ENCODE results near the gene FAH.

GRCh38 chr15:80233581-80233980 lies 80.8 kb downstream of the FAH start:
- no peak for TF ChIP-seq OSR1 (CRISPR knock-in tag; IDR thresholded peaks at IDR 0.05)
- TF ChIP-seq, protein P1, sequence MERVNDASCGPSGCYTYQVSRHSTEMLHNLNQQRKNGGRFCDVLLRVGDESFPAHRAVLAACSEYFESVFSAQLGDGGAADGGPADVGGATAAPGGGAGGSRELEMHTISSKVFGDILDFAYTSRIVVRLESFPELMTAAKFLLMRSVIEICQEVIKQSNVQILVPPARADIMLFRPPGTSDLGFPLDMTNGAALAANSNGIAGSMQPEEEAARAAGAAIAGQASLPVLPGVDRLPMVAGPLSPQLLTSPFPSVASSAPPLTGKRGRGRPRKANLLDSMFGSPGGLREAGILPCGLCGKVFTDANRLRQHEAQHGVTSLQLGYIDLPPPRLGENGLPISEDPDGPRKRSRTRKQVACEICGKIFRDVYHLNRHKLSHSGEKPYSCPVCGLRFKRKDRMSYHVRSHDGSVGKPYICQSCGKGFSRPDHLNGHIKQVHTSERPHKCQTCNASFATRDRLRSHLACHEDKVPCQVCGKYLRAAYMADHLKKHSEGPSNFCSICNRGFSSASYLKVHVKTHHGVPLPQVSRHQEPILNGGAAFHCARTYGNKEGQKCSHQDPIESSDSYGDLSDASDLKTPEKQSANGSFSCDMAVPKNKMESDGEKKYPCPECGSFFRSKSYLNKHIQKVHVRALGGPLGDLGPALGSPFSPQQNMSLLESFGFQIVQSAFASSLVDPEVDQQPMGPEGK (CRISPR knock-in tag; IDR thresholded peaks at IDR 0.05; ENCODE audit: borderline replicate concordance), result no peak
- TF ChIP-seq ARNTL (CRISPR knock-in tag; IDR thresholded peaks at IDR 0.05; ENCODE audit: borderline replicate concordance, low read depth), result no peak
- TF ChIP-seq RARB (CRISPR knock-in tag; IDR thresholded peaks at IDR 0.05), result no peak
- TF ChIP-seq ZNF70 (CRISPR knock-in tag; IDR thresholded peaks at IDR 0.05), result no peak
- TF ChIP-seq, protein P2, sequence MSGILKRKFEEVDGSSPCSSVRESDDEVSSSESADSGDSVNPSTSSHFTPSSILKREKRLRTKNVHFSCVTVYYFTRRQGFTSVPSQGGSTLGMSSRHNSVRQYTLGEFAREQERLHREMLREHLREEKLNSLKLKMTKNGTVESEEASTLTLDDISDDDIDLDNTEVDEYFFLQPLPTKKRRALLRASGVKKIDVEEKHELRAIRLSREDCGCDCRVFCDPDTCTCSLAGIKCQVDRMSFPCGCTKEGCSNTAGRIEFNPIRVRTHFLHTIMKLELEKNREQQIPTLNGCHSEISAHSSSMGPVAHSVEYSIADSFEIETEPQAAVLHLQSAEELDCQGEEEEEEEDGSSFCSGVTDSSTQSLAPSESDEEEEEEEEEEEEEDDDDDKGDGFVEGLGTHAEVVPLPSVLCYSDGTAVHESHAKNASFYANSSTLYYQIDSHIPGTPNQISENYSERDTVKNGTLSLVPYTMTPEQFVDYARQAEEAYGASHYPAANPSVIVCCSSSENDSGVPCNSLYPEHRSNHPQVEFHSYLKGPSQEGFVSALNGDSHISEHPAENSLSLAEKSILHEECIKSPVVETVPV (CRISPR knock-in tag; IDR thresholded peaks at IDR 0.05), result no peak
- TF ChIP-seq ZC3H10 (CRISPR knock-in tag; IDR thresholded peaks at IDR 0.05), result no peak
- no peak for TF ChIP-seq PPARA (CRISPR knock-in tag; IDR thresholded peaks at IDR 0.05; ENCODE audit: borderline replicate concordance)
- TF ChIP-seq BACH2 (CRISPR knock-in tag; IDR thresholded peaks at IDR 0.05; ENCODE audit: borderline replicate concordance), result no peak
- TF ChIP-seq, protein P3, sequence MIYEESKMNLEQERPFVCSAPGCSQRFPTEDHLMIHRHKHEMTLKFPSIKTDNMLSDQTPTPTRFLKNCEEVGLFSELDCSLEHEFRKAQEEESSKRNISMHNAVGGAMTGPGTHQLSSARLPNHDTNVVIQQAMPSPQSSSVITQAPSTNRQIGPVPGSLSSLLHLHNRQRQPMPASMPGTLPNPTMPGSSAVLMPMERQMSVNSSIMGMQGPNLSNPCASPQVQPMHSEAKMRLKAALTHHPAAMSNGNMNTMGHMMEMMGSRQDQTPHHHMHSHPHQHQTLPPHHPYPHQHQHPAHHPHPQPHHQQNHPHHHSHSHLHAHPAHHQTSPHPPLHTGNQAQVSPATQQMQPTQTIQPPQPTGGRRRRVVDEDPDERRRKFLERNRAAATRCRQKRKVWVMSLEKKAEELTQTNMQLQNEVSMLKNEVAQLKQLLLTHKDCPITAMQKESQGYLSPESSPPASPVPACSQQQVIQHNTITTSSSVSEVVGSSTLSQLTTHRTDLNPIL (CRISPR knock-in tag; IDR thresholded peaks at IDR 0.05; ENCODE audit: low read depth), result no peak
- no peak for TF ChIP-seq ZFP3 (CRISPR knock-in tag; IDR thresholded peaks at IDR 0.05)
